HG03039 (cell line): Measurements from ENCODE around the gene IRAK2.
"Not testable (repeated sequence)": the region's sequence is repeated elsewhere in the genome, so short reads cannot be mapped to it uniquely, and the experiment has no call there.

Source experiments
- ATAC-seq: cut with Tn5 transposase; IDR thresholded peaks from one replicate; pipeline ENCODE4 v1.9.1; 2021; ENCODE audit warnings: mild to moderate bottlenecking, moderate library complexity; ENCODE audit not compliant: unreplicated experiment

The IRAK2 gene

GRCh38 chr3:10160346-10160745, 4.4 kb upstream of the IRAK2 start:
- no peak for ATAC-seq

- no peak for ATAC-seq
Measured at GRCh38 chr3:10160925-10161324, 3.8 kb upstream of the IRAK2 start.

- no peak for ATAC-seq
Measured at GRCh38 chr3:10162185-10162584, 2.5 kb upstream of the IRAK2 start.

- ATAC-seq: not testable (repeated sequence)
Measured at GRCh38 chr3:10164201-10164545, 546 bp upstream of the IRAK2 start.

- no peak for ATAC-seq
Measured at GRCh38 chr3:10166213-10166604, 1.5 kb downstream of the IRAK2 start.

GRCh38 chr3:10169000-10169496, 4.3 kb downstream of the IRAK2 start:
- ATAC-seq: no peak

GRCh38 chr3:10170915-10171478, 6.3 kb downstream of the IRAK2 start:
- ATAC-seq: no peak

- ATAC-seq: no peak
Measured at GRCh38 chr3:10173095-10173925, 8.6 kb downstream of the IRAK2 start.

- ATAC-seq: no peak
Measured at GRCh38 chr3:10173926-10174435, 9.3 kb downstream of the IRAK2 start.

GRCh38 chr3:10175334-10175733, 10.6 kb downstream of the IRAK2 start:
- ATAC-seq: not testable (repeated sequence)

GRCh38 chr3:10176150-10176549, 11.4 kb downstream of the IRAK2 start:
- ATAC-seq: not testable (repeated sequence)

GRCh38 chr3:10177737-10178136, 13.0 kb downstream of the IRAK2 start:
- no peak for ATAC-seq

GRCh38 chr3:10178892-10179291, 14.2 kb downstream of the IRAK2 start:
- no peak for ATAC-seq

- ATAC-seq: no peak
Measured at GRCh38 chr3:10180289-10180688, 15.6 kb downstream of the IRAK2 start.

GRCh38 chr3:10180738-10181295, 16.1 kb downstream of the IRAK2 start:
- no peak for ATAC-seq

GRCh38 chr3:10182950-10183349, 18.2 kb downstream of the IRAK2 start:
- ATAC-seq: no peak

- ATAC-seq: no peak
Measured at GRCh38 chr3:10184250-10184649, 19.5 kb downstream of the IRAK2 start.

GRCh38 chr3:10185804-10186762, 21.4 kb downstream of the IRAK2 start:
- no peak for ATAC-seq

GRCh38 chr3:10187290-10187876, 22.7 kb downstream of the IRAK2 start:
- no peak for ATAC-seq

- ATAC-seq: no peak
Measured at GRCh38 chr3:10187944-10188343, 23.2 kb downstream of the IRAK2 start.
